ENCODE measurements around the gene CAPZB.

DNA sequence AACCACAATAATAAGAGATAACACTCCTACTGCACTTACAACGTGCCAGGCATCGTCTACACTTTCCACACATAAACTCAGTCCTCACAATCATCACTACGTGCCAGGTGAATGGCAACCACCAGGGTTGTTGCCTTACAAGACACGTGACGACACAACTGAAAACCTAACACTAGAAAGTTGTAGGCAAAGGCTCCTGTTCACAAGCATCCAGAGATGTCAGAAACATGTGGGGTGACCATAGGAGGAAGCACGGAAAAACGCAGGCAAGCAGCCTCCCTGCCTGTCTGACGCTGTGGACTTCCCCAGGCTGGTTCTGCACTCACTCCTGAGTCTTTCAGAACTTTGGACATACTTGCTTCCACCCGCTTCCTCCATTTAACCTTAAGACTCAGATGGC, 7.0 kb downstream of the CAPZB start:
- no peak for TF ChIP-seq POLR2AphosphoS5 (IDR thresholded peaks at IDR 0.05)
- TF ChIP-seq, protein P1, sequence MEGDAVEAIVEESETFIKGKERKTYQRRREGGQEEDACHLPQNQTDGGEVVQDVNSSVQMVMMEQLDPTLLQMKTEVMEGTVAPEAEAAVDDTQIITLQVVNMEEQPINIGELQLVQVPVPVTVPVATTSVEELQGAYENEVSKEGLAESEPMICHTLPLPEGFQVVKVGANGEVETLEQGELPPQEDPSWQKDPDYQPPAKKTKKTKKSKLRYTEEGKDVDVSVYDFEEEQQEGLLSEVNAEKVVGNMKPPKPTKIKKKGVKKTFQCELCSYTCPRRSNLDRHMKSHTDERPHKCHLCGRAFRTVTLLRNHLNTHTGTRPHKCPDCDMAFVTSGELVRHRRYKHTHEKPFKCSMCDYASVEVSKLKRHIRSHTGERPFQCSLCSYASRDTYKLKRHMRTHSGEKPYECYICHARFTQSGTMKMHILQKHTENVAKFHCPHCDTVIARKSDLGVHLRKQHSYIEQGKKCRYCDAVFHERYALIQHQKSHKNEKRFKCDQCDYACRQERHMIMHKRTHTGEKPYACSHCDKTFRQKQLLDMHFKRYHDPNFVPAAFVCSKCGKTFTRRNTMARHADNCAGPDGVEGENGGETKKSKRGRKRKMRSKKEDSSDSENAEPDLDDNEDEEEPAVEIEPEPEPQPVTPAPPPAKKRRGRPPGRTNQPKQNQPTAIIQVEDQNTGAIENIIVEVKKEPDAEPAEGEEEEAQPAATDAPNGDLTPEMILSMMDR (IDR thresholded peaks at IDR 0.05 in 8 of 11, conservative IDR thresholded peaks at IDR 0.05 in 3 of 11) = no peak

Measured in spleen (tissue), 7 donors.